ENCODE data around the gene PRMT6.
"Not testable (repeated sequence)": the region's sequence is repeated elsewhere in the genome, so short reads cannot be mapped to it uniquely, and the experiment has no call there.

The PRMT6 gene

DNA sequence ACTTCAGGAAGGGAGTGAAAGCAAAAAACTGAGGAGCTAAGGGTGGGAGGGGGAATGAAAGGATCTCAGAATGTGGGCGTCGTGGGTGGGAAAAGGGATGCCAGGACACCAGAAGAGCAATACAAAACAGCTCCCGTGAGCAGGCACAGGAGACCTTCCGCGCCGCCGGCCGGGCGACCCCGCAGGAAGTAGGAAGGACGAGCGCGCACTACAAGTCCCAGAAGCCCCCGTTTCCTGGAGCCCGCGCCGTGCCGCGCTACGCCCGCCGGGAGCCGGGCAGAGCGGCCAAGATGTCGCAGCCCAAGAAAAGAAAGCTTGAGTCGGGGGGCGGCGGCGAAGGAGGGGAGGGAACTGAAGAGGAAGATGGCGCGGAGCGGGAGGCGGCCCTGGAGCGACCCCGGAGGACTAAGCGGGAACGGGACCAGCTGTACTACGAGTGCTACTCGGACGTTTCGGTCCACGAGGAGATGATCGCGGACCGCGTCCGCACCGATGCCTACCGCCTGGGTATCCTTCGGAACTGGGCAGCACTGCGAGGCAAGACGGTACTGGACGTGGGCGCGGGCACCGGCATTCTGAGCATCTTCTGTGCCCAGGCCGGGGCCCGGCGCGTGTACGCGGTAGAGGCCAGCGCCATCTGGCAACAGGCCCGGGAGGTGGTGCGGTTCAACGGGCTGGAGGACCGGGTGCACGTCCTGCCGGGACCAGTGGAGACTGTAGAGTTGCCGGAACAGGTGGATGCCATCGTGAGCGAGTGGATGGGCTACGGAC is at the start of gene PRMT6:
PRMT6 (plus strand) TSS at position 249 of the 771 bp plus-strand sequence; CDS start at position 291, 42 bp downstream.
- peak; percentile 90 for DNase-seq

DNA sequence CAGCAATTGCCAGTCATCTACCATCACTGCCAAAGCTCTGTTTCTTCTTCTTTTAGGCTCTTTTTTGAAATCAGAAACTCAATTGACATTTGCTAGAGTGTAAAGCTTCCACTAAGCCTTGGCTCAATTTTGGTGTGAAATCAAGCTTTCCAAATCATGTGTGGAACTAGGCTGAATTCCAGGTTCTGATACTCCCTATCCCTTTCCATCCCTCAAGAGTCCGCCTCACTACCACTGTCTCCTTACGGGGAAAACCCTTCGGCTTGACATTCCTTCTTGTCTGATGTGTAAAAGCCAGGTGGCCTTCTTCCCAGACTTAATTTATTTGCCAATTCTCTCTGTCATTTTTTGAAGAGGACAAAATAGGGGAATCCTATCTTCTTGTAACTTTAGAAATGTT is 47.2 kb upstream of the PRMT6 start:
- no peak for DNase-seq

DNA sequence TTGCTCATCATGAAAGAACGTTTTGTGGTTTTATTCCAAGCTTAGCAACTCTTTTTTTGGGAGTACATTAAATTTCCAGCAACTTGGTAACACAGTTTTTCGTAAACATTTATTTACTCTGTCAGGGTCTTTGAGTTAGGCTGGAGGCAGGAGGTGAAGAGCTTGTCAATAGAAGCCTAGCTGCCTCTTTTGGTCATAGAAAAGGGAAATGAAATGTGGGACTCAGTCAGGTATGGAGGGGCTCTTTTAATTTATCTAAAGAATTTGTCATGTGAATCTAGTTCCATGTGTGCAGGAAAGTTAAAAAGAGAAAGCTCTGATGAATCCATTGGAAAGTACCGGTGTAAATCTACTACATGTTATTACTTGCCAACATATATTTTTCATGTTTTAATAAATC is 45.9 kb upstream of the PRMT6 start:
- DNase-seq, result no peak

DNA sequence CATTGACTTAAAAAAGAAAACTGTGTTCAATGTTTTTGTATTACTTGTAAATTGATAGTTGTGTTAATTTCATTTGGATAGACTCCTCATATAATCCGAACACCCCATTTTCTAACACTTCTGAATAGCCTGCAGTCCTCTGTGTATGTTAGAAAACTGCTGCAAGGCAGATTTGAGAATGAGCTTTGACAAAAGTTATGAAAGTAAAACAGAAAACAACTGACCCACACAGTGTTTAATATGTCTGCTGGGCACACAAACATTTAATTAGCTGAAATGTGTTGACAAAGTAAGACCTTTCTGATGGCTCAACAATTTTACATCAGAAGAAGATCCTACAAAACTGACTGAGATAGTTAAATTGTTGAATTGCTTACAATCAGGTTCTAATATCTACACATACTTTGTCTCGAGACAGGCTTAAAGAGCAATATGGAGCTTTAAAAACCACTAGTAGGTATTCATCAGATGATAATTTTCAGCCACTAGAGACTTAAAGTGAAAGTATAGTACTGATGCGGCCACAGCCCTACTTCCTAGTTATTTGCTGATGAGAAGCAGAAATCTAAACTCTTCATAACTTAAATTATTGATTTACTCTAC is 40.0 kb upstream of the PRMT6 start:
- DNase-seq, result no peak

DNA sequence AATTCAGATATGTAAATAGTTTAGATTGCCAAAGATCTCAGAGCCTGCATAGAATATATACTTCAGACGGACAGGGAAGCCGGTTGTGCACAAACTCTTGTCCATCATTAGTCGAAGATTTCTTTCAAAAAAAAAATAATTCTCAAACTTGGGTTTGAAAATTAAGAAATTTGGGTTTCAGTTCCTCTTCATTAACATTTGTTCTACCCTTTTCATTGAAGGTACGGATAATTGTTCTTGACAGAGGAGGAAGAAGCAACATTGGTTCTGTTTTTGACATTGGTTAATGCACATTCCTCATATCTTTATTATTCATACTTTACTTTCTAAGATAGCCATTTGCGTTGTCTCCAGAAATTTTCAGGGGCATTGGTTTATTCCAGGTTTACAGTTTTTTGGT is 38.0 kb upstream of the PRMT6 start:
- no peak for DNase-seq

DNA sequence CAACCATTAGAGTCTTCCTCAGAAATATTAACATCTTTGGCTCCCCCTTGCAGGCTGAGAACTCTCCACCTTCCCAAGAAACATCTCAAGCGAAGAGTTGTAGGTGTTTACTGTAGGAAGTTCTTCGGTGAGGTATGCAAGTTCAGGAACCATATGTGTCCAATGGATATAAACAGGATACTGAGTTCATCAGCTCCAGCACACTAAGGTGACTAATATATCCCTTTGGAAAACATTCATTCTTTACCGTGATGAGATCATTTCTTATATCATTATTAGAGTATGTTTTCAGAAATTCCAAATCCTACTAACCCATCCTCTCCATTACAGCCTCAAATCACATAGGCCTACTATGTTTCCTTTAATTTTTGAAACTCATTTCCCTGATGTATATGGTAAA is 37.3 kb upstream of the PRMT6 start:
- DNase-seq, result no peak

DNA sequence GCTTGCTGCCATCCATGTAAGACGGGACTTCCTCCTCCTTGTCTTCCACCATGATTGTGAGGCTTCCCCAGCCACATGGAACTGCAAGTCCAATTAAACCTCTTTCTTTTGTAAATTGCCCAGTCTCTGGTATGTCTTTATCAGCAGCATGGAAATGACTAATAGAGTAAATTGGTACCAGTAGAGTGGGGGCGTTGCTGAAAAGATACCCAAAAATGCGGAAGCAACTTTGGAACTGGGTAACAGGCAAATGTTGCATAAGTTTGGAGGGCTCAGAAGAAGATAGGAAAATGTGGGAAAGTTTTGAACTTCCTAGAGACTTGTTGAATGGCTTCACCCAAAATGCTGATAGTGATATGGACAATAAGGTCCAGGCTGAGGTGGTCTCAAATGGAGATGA is 17.6 kb upstream of the PRMT6 start:
- not testable (repeated sequence) for DNase-seq

DNA sequence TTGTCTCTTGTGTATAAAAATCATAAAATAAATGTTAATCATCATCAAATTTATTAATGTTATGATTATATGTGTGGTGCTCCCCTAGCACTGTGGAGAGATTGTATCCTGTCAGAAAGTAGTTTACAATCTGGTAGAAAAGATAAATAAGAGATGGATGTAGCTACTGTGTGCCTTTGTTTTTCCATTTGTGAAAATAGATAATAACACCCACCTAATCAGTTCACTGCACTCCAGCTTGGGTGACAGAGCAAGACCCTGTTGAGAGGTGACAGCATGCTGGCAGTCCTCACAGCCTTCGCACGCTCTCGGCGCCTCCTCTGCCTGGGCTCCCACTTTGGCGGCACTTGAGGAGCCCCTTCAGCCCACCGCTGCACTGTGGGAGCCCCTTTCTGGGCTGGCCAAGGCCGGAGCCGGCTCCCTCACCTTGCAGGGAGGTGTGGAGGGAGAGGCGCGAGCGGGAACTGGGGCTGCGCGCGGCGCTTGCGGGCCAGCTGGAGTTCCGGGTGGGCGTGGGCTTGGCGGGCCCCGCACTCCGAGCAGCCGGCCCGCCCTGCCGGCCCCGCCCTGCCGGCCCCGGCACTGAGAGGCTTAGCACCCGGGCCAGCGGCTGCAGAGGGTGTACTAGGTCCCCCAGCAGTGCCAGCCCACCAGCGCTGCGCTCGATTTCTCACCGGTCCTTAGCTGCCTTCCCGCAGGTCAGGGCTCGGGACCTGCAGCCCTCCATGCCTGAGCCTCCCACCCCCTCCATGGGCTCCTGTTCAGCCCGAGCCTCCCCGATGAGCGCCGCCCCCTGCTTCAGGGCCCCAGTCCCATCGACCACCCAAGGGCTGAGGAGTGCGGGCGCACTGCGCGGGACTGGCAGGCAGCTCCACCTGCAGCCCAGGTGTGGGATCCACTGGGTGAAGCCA is 11.9 kb upstream of the PRMT6 start:
- DNase-seq, result not testable (repeated sequence)

DNA sequence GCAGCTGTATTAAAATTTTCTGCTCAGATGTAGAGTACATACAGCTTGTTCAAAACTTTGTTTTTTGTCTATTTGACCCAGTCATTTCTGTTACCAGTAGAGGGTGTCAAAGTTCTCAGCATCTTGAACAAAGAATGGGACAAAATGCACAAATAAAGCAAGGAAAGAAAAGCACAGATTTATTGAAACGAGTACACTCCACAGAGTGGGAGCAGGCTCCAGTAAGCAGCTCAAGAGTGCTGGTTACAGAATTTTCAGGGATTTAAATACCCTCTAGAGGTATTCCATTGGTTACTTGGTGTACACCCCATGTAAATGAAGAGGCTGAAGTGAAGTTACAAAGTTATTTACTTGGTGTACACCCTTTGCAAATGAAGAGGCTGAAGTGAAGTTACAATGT is 8.9 kb upstream of the PRMT6 start:
- no peak for DNase-seq

DNA sequence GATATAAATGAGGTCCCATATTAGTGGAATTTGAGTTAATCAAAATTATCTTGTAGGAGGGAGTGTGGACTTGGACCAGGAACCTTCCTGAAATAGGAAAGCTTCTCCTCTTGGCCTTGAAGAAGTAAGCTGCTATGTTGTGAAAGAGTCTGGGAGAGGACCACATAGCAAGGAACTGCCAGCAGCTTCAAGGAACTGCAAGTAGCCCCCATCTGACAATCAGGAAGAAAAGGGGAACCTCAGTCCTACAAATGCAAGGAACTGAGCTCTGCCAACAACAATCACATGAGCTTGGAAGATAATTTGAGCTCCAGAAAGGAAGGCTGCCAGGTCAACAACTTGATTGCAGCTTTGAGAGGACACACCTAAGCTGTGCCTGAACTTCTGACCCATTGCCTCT is 8.2 kb upstream of the PRMT6 start:
- DNase-seq, result no peak

DNA sequence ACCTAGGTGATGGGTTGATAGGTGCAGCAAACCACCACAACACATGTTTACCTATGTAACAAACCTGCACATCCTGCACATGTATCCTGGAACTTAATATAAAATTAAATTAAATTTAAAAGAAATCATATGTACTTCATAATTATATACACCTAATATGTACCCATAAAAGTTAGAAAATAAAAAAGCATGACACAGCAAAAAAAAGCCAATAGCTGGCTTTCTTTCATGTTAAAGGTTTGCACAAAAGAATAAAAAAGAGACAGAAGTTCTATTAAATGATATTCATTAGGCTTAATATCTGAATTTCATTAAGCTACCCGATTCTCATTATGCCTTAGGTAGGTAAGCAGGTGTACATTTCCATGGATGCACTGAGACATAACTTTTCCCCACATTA is 5.2 kb upstream of the PRMT6 start:
- DNase-seq, result no peak

DNA sequence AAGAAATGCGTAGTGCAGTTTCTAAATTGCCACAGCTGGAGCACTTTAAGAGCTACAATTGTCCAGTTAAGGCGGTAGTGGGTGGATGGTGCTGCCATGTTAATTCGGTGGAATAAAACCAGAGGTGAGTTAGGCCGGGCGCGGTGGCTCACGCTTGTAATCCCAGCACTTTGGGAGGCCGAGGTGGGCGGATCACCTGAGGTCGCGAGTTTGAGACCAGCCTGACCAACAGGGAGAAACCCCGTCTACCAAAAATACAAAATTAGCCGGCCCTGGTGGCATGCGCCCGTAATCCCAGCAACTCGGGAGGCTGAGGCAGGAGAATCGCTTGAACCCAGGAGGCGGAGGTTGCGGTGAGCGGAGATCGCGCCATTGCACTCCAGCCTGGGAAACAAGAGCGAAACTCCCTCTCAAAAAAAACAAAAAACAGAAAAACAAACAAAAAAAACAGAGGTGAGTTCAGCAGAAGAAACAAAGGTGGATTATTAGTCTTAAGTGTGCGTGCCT is 502 bp upstream of the PRMT6 start:
- DNase-seq, result not testable (repeated sequence)

DNA sequence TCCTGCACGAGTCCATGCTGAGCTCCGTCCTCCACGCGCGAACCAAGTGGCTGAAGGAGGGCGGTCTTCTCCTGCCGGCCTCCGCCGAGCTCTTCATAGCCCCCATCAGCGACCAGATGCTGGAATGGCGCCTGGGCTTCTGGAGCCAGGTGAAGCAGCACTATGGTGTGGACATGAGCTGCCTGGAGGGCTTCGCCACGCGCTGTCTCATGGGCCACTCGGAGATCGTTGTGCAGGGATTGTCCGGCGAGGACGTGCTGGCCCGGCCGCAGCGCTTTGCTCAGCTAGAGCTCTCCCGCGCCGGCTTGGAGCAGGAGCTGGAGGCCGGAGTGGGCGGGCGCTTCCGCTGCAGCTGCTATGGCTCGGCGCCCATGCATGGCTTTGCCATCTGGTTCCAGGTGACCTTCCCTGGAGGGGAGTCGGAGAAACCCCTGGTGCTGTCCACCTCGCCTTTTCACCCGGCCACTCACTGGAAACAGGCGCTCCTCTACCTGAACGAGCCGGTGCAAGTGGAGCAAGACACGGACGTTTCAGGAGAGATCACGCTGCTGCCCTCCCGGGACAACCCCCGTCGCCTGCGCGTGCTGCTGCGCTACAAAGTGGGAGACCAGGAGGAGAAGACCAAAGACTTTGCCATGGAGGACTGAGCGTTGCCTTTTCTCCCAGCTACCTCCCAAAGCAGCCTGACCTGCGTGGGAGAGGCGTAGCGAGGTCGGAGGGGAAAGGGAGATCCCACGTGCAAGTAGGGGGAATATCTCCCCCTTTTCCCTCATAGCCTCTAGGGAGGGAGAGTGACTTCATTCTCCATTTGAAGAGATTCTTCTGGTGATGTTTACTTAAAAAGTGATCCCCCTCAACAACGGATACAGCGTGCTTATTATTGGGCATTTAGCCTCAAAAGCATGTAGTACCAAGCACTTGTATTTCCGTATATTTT is 991 bp downstream of the PRMT6 start:
- DNase-seq, result peak; percentile 33

DNA sequence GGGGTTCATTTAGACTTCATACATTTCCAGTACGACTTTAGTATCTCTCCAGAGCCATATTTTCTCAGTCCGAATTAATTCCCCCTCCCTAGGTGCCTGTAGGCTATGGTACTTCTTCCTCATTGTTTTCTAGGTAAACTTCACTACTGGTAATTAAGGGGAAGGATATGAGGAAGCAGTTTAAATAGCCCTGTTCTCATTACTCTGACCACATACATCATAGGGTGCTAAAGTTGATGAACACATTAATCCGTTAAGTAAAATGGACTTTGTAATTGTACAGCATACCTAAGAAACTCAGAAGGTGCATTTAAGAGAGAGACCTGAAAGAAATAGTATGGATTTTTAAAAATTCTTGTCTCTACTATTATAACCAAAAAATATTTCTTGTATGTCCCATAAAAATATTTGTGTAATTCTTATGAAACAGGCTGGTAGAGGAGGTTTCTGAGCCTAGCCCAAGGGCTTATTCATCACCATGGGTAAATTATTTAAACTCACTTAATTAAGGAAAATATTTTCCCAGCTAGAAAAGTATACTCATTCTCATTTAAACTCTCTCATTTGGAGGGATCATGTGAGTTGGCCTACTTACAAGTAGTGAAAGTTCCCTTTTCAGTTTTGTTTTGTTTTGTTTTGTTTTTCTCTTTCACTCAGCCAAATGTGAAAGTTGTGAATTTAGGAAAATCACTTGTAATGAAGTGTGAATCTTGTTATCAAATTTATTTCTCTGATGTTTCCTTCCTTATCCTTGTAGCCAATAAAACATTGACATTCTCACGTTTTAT is 2.0 kb downstream of the PRMT6 start:
- DNase-seq, result peak; percentile 8

DNA sequence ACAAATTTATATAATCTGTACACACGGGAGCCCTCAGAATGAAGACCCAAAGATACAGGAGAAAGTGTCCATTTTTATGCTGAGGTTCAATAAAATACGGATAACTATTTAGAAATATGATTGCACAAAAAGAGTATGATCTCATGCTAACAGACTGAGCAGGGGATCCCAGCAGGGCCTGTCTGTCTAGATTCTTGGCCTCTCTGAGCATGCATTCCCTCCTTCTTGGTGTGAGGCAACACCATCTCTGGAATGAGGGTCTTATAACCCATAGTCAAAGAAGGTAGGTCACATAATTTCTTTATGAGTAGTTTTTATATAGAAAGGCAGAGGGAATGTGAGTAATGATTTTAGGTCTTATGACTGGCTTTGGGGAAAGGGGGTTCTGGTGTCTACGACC is 5.4 kb downstream of the PRMT6 start:
- DNase-seq, result no peak

DNA sequence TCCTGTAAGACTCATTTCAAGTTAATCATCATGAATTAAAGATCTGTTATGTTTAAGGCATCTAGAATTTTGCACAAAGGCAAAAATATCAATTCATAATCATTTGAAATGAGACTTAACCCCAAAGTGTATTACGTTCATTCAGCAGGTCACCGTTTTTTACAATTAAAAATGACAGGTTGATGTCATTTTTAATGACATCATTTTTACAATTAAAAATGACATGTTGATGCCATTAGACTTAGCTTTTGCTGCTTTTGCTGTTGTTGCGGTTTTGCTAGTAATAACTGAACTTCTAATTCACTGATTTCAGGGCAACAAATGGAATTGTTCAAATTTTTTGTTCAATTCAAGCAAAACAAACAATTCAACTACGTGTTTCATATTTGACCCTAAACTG is 17.0 kb downstream of the PRMT6 start:
- no peak for DNase-seq

DNA sequence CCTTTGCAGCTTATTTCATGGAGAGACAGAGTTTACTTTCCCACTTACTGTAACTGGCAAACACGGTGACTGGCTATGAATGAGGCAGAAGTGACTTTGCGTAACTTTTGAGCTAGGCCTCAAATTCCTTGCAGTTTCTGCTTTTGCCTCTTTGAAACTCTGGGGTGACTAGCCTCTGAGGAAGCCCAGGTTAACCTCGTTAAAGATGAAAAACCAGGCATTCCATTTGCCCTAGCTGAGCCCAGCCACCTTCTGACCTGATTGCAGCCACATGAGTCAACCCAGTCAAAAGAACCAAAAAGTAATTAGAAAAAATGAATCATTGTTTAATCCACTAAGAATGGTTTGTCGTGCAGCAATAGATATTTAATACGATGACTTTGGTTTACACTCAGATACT is 20.4 kb downstream of the PRMT6 start:
- no peak for DNase-seq

DNA sequence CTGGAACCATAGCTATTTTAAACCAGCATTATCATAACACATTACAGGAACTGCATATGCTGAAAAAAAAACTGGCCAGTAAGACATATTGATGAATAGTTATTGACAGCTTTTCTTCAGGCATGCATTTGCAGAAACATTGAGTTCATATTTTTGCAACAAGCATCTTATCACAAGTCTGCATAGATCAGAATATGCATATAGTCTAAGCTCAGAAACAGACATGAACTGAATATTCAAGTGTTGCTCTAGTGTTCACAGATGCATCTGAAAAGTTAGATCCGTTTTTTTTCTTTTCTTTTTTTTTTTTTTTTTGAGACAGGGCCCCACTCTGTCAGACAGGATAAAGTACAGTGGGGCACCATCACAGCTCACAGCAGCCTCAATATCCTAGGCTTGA is 22.8 kb downstream of the PRMT6 start:
- no peak for DNase-seq

DNA sequence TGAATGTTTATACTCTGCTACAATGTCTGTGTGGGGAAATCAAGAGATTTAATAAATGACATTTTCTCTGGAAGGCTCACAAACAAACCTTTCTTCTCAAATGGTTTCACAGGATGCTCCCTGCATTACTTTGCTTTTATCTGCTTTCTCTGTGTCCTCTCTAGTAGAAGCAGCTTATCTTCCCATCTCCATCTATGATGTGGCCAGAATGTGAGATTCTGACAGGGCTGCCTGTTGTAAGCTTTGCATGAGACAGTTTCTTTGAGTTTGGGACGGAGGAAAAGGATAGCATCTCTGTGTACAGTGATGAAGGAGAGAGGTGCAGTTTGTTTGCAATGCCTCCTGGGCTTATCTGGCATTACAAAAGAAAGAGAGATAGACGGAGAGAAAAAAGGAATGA is 24.6 kb downstream of the PRMT6 start:
- no peak for DNase-seq

DNA sequence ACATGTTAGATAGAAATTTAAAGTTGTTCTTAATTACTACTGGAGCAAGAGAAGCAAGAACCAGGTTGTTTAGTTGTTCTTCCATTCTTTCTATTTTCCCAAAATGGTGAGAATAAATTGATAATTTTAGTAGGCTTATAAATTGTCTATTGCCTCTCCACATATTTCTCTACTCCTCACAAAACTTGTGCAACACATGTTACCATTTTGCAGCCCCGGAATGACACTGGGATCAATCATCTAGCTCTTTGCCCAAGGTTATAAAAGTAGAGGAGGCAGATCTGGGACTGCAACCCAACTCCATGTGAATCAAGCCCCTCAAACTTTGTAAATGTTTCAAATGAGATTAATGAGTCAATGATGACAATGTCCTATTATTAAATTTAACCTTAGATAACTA is 34.9 kb downstream of the PRMT6 start:
- no peak for DNase-seq

DNA sequence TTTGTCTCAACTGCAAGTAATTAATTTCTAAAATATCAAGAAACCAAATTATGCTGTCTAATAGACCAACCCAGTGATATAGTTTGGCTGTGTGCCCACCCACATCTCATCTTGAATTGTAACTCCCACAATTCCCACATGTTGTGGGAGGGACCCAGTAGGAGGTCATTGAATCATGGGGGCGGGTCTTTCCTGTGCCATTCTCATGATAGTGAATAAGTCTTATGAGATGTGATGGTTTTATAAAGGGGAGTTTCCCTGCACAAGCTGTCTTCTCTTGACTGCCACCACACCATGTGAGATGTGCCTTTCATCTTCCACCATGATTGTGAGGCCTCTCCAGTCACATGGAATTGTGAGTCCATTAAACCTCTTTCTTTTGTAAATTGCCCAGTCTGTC is 36.9 kb downstream of the PRMT6 start:
- DNase-seq, result not testable (repeated sequence)

DNA sequence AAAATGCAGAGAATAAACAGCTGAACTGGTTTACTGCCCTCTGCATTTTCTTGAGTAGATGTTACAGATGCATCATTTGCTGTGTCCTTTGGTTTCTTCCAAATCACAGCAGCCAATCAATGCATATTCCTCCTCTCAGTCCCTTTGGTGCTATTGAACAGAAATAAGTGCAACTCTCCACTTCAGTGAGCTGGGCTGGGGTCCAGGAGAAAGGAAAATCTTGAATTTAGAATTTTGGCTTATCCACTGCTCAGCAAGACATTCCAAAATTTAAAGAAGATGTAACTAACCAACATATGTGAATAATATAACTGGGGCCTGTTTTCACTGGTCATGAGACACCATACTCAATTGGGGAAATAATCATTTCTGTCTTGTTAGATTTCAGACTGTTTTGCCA is 39.2 kb downstream of the PRMT6 start:
- no peak for DNase-seq

Data from activated CD4-positive, alpha-beta T cell treated with anti-CD3 and anti-CD28 coated beads, Interleukin-2, amount 50 U/mL, for 16 hours (primary cell).